ENCODE data around the gene KCNH5.

Gene KCNH5, protein sequence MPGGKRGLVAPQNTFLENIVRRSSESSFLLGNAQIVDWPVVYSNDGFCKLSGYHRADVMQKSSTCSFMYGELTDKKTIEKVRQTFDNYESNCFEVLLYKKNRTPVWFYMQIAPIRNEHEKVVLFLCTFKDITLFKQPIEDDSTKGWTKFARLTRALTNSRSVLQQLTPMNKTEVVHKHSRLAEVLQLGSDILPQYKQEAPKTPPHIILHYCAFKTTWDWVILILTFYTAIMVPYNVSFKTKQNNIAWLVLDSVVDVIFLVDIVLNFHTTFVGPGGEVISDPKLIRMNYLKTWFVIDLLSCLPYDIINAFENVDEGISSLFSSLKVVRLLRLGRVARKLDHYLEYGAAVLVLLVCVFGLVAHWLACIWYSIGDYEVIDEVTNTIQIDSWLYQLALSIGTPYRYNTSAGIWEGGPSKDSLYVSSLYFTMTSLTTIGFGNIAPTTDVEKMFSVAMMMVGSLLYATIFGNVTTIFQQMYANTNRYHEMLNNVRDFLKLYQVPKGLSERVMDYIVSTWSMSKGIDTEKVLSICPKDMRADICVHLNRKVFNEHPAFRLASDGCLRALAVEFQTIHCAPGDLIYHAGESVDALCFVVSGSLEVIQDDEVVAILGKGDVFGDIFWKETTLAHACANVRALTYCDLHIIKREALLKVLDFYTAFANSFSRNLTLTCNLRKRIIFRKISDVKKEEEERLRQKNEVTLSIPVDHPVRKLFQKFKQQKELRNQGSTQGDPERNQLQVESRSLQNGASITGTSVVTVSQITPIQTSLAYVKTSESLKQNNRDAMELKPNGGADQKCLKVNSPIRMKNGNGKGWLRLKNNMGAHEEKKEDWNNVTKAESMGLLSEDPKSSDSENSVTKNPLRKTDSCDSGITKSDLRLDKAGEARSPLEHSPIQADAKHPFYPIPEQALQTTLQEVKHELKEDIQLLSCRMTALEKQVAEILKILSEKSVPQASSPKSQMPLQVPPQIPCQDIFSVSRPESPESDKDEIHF

DNA sequence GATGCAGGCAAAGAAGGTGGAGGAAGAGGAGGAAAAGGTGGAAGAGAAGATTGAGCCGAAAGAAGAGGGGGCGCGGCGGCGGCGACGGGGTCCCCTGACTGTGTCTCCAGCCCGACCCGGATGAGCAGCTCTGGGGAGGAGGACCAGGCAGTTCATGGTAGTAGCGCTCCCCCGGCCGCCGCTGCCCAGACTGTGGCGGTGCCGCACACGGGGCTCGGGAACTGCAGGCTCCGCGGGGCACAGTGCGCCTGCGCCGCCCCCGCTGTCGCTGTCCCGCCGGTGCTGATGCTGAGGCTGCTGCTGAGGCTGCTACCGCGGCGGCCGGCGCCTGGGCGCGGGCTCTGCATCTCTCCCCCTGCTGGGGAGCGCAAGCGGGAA, at the start of gene KCNH5:
TSS of gene KCNH5 (minus strand) at position 225 of the 378 bp plus-strand sequence. CDS start 272 bp downstream, outside the sequence.
- no peak for DNase-seq (ENCODE audit: low read depth in 3 of 3)

DNA sequence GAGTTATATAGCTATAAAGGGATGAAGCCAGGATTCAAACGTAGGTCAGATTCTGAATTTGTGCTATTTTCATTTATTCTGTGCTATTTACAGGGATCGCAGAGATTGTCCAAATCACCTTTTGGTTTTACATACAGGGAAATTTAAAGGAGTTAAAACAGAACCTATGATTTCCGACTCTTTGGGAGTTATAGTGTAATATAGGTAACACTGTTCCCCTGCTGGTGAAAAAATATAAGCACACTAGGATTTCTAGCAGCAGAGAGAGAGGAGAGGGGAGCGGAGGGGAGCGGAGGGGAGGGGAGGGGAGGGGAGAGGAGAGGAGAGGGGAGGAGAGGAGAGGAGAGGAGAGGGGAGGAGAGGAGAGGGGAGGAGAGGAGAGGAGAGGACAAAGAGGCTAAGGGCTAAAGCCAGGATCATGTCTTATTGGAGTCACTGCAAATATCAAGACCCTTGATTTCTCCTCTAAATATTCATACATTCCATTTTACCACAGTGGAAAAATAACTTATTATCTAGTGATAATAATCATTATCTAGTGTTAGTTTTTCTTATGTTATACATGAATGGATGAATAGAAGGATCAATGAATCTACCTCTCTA, 46.2 kb upstream of the KCNH5 start:
- DNase-seq (ENCODE audit: low read depth in 3 of 3), result no peak

DNA sequence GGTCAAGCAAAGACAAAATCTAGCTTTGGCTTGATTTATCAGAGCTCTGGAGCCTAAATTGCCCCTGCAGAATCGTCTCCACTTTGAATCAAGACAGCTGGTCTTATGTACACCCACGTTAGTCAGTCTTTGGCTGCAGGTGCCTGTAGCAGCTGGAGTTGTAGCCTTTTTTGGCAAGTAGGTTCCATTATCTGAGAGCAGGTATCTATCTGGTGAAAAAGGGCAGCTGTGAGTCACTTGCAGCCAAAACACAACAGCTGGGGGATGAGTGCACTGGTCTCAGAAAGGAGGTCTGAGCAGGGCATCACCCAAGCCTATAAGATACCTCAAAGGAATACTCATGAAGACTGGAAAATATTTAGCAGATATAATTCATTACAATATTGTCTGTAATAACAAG, 43.6 kb upstream of the KCNH5 start:
- DNase-seq (ENCODE audit: low read depth in 3 of 3), result no peak

DNA sequence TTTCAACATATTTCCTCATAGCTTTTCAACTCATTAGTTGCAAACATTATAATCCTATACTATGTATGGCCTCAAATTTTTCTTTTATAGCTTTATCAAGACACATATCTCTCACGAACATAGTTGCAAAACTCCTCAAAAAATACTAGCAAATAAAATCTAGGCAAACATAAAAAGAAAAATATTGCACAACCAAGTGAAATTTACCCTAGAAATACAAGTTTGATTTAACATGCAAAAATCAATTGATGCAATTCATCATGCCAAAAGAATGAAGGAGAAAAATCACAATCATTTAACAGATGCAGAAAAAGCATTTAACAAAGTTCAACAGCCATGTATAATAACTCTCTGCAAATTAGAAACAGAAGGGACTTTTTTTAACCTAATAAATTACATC, 33.3 kb upstream of the KCNH5 start:
- DNase-seq (ENCODE audit: low read depth in 3 of 3), result no peak

DNA sequence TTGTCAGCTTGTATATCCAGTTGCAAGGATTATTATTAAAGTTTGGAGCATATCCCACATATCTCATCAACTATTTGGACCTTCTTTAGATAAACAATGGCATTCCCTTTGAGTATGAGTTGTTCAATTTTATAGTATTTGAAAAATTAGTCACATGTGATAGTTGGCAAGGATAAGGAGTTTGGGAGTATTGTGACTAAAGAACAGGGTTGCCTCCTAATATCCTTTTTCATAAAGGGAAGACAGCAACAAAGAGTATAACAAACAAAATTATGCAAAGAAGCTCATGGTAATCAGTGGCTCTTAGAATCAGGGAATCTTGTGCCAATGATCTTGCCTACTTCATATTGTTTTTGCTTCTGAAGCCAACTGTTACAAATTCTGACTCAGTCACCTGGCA, 31.2 kb upstream of the KCNH5 start:
- DNase-seq (ENCODE audit: low read depth in 3 of 3), result no peak

DNA sequence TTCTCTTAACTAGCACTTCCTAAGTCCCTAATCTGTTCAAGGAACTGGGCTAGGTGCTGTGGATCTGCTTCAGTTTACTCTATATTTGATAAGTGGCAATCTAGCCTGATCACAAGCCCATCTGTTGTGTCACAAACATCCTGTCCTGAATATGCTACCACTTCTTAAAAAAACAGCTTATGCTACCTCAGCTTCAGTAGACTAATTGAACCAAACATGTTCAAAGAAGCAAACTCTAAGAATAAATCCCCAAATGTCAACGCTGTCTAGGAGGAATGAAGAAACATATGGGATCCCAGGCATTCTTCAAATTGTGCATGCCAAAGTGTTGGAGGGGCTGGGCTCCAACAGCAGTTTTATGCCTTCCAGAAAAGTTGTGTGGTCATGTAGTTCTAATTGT, 10.4 kb upstream of the KCNH5 start:
- no peak for DNase-seq (ENCODE audit: low read depth in 3 of 3)

DNA sequence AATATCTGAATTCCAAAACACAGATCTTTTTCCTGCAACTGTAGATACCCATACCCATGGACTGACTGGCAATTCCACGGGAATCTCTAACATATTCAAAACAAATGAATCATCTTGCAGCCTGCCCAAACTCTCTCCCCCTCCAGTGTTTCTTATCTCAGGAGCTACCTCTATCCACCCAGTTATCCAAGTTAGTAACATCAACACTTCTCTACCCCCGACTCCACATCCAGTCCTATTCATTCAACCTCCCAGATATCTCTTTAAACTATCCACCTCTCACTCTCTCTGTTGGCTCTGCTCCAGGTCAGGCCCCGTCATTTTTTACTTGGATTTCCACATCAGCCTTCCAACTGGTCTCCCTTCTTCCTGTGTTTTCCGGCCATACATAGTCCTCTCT, 6.7 kb upstream of the KCNH5 start:
- no peak for DNase-seq (ENCODE audit: low read depth in 3 of 3)

DNA sequence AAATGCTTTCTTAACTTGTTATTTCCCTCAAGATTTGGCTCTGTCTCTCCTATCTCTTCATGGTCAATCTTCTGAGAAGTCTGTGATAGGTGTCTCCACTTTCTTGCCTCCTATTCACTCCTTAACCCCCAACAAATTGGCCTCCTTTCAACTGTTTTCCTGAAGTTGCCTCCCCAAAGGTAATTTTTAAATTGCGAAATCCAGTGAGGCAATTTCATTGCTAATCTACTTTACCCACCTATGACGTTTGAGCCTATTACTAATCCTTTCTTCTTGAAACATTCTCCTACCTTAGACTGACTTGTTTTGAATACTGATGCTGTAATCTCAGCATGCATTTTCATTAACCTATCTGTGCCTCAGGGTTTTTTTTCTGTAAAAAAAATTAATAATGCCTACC, 6.0 kb upstream of the KCNH5 start:
- no peak for DNase-seq (ENCODE audit: low read depth in 3 of 3)

DNA sequence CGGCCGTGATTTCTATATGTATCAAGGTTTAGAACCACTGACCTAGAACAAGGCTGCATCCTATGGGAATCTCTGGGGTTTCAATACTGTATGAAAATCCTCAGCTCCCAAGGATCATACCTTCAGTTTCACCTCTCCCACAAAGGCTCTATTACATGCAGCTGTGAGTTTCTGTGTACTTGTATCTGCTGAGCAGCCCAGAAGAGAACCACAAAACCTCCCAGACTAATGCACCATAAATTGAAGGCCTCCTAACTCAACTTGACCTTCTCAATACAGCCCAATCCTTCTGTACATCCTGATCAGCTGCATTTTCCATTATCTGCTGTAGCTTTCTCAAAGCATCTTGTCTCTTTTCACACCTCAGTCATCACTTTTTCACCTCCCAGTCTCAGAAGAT, 5.4 kb upstream of the KCNH5 start:
- DNase-seq (ENCODE audit: low read depth in 3 of 3), result no peak

DNA sequence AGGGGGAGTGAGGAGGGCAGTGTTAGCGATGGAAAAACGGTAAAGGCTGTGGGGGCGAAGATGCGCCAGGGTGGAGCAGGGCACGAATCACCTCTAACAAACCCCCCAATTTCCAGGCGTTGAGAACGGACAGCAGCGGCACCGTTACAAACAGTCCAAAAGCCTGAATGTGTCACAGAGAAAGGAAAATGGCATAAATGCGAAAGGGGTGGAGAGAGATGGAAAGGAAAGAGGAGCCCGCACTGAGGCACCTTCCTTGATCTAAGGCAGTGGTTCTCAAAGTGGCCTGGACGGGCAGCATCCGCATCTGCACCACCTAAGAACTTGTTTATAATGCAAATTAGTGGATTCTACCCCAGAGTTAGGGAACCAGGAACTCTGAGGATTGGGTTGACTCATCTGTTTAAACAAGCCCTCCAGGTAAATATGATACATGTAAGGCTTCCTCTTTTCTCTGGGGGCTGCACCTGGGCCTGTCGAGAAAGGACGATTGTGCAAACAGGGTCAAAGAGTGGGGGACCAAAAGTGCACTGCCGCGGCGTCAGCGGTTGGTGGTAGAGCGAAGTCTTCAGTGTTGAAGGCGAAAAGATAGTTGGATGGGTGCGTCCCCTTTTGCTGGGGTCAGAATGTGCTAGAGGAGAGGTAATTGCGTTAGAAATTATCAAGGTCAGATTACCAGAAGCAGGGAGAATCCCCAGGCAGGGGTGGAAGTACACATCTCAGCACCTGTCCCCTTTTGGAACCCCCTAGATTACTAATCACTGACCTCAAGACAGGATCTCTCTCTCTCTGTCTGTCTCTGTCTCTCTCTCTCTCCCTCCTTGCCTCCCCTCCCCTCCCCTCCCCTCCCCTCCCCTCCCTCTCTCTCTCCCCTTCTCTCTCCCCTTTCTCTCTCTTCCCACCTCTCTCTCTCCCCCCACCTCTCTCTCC, 1.3 kb upstream of the KCNH5 start:
- no peak for DNase-seq (ENCODE audit: low read depth in 3 of 3)

DNA sequence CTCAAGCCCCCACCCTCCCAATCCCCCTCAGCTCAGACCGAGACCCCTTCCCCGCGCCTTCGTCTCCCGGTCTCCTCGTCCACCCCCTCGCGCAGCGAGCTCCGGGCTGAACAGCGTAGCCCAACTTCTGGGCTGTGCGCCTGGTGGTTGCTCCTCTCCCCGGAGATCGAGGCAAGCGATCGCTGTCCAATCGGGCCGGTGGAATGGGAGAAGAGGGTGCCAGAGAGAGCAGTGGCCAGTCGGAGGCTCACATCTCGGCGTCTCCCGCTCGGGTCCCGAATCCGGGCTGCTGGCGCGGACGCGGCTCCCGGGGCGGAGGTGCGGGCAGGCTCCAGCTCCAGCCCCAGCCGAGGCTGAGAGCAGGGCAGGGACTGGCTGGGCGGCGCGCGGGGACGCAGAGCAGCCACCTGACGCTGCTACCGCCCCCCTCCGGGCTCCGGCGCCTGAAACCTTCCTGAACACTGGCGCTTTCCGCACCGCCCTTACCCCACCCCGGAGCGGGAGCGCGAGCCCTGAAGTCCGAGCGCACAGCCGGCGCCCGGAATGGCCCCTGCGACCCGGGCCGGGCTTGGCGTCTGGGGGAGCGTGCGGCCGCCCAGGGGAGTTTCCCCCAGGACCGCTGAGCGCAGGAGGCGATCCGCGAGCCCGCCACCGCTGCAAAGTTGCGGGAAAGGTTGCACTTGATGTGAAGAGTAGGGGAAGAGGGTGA, 508 bp upstream of the KCNH5 start:
- DNase-seq (ENCODE audit: low read depth in 3 of 3), result no peak

DNA sequence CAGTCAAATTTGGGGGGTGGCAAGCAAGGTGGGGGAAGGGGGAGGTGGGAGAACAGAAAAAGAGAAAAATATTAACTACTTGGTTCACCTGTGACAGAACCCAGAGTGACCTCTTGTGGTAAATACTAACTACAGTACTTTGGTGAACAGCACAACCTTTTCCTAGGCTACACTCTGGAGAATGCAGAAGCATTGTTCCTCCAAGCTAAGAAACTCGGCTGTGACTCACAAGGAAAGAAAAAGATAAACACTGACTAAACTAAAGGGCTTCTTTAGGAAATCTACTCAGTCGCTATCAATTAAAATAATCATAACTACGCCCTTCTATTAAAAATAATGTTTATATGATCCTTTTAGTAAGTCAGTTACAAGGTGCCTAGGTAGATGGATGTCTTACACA, 5.4 kb downstream of the KCNH5 start:
- no peak for DNase-seq (ENCODE audit: low read depth in 3 of 3)

DNA sequence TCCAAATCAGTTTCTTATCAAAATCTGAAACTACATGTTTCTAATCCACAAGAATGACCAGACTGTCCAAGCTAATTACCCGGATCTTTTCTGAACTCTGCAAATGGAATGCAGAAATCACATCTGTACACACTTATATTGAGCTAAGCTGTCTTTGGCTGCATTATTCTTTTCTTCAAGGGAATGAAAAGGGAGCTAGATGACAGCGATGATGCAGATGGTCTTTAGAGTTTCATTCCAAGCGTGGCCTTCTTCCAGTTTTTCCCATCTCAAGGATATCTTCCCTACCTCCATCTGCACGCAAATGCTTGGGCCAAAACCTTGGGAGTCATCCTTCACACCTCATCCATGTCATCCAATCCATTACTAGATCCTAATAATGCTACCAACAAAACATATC, 12.6 kb downstream of the KCNH5 start:
- no peak for DNase-seq (ENCODE audit: low read depth in 3 of 3)

DNA sequence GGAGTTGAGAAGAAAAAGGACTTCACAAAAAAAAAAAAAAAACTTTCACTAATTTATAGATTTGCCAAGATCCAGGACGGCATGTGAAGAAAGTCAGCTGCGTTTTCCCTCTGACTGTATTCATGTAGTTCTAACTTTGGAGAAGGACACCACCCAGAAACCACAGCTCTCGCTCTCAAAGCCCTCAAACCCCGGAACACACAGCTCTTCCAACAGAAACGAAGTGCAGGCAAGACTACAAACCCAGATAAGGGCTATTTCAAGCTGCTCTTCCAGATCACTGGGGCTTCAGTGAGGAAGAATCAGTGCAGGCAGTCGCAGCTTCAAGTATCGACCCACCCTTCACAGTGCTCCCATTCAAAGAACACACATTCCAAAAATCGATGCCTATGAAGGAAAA, 13.2 kb downstream of the KCNH5 start:
- DNase-seq (ENCODE audit: low read depth in 3 of 3), result no peak

DNA sequence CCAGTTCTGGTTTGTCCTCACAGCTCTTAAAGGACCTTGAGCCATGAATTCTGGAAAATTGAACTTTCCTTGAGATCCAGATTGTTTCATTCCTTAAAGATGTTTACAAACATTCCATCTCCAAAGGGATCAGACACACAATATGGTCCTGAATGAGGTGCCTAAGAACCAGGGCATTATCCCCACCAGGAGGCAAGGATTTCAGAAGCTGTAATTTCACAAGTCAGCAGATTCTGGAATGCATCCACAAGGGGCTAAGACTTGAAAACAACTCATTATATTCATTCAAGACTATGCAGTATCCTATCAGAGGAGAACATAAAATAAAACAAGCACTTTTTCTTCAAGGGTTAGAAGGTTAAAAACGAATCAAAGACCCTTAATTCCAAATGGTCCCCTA, 15.1 kb downstream of the KCNH5 start:
- DNase-seq (ENCODE audit: low read depth in 3 of 3), result no peak

DNA sequence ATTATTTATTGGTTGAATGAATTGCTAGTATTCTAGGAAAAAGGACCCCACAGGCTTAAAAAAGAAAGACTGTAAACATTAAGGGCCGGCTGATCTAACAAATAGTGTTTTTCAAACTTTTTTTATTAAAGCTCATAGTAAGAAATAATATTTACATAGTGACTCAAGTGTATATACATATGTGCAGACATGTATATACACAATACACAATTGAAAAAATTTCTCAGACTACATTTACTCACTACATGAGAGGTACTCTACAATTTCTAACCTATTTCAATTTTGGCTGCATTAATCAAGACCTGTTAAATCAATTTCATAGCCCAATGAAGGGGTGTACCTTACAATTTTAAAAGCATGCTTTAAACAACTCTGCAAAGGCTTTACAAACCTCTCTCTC, 17.5 kb downstream of the KCNH5 start:
- no peak for DNase-seq (ENCODE audit: low read depth in 3 of 3)

DNA sequence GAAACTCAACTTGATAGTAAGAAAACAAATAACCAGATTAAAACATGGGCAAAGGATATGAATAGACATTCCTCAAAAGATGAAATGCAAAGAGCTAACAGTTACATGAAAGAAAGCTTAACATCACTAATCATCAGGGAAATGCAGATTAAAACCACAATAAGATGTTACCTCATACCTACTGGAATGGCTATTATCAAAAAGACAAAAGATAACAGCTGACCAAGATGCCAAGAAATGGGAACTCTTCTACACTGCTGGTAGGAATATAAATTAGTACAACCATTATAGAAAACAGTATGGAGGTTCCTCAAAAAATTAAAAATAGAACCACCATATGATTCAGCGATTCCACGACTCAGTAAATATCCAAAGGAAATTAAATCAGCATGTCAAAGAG, 18.8 kb downstream of the KCNH5 start:
- DNase-seq (ENCODE audit: low read depth in 3 of 3), result no peak

DNA sequence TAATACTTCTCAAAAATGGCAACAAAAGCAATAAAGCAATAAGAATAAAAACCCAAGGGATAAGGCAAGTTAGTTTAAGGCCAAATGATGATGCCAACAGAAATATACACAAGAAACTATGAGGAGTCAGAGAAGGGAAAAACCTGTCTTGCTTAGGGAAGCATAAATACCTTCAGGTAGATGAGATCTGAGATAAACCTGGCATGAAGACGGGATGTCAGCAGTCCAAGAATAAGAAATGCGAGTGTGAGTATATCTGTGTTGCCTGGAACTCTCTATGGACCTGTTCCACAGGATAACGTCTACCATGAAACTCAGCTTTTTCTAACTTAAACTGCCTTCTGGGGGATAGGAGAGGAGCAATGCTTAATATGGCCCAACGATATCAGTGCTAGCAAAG, 30.6 kb downstream of the KCNH5 start:
- no peak for DNase-seq (ENCODE audit: low read depth in 3 of 3)

DNA sequence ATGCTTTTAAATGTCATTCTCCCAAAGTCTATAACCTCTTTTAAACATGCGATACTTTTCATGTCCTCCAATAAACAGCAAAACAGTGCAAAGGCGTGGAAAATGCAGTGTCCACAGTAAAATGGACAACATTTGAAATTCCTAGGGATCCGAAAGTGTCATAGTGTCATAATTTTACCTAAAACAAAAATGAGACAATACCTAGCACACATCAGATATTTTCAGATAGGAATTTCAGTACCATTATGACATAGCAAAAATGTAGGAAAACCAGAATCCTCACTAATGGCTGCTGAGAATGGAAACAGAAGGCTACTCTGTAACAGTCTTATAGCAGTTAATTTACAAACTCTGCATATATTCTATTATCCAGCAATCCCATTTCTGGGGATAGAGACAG, 33.1 kb downstream of the KCNH5 start:
- DNase-seq (ENCODE audit: low read depth in 3 of 3), result no peak

DNA sequence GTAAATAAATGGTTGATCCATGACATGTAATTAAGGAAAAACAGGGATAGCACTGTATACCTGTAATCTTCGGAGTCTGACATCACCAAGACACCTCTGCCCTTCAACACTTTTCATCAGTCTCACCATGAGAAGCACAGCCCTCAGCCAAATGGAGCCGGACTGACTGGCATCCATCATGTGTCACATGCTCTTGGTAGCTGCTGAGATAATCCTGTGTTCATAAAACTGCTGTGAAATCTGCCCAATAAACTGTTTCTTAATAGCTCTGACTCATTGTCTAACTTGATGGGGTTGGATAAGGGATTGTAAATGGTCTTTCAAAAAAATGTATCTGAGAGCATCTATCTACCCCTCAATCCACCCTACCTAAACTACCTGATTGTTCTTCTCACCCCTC, 33.6 kb downstream of the KCNH5 start:
- no peak for DNase-seq (ENCODE audit: low read depth in 3 of 3)

DNA sequence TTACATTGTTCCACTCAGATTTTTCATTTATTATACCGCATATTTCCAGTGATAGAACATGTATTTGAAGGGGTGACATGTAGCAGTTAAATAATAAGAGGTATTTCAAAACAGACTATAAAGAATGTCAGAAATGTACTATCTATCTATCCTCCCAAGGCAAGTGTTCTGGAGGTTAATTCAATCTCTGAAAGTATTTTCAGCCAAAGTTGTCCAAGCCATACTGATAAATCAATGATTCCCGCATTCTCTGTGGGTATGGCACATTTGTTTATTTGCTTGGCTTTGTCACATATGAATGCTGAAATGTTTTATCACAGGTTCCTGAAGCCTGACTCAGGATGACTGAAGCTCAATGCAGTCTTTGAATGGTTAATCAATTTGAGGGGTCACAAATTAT, 35.8 kb downstream of the KCNH5 start:
- DNase-seq (ENCODE audit: low read depth in 3 of 3), result no peak

Data from stimulated activated CD4-positive, alpha-beta T cell treated with anti-CD3 and anti-CD28 coated beads, TNF-alpha, amount 100 ng/mL, for 24 hours (primary cell).